ENCODE data around the gene C22orf39. TPM values are rescaled to one million over a fixed set of nuclear protein-coding genes. Genes with fewer than 3 reads are reported as not detected.

The C22orf39 gene
- total and polyA plus RNA-seq, 4 donors, result 11.3 to 22.4 (median 13.5) TPM

DNA sequence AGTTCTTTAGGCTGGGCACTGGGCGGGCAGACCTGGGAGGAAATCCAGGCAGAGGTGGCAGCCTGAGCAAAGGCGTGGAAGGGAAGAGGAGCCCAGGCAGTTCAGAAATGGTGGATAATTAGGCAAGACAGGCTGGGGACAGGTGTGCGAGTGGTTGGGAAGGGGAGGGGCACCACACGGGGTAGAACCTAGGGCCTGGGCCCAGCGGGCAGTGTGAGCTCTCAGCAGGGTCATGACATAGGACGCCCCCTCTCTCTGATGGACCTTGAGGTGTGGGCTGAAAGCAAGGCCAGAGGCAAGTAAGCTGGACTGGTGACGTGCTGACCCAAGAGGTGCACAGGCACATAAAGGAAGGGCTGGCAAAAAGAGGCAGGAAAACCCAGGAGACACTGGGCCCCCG lies 24.7 kb upstream of the C22orf39 start (continued):
- TF ChIP-seq ATF3 (IDR thresholded peaks at IDR 0.05) (no peak), HNF4A (conservative IDR thresholded peaks at IDR 0.05) (no peak), GABPA (IDR thresholded peaks at IDR 0.05 in 1 of 2, conservative IDR thresholded peaks at IDR 0.05 in 1 of 2) (no peak), HNF4G (IDR thresholded peaks at IDR 0.05) (no peak), SP1 (IDR thresholded peaks at IDR 0.05) (no peak), EGR1 (IDR thresholded peaks at IDR 0.05; ENCODE audit: low read depth in 2 of 2) (no peak), RAD21 (IDR thresholded peaks at IDR 0.05) (no peak)
- TF ChIP-seq, protein P1, sequence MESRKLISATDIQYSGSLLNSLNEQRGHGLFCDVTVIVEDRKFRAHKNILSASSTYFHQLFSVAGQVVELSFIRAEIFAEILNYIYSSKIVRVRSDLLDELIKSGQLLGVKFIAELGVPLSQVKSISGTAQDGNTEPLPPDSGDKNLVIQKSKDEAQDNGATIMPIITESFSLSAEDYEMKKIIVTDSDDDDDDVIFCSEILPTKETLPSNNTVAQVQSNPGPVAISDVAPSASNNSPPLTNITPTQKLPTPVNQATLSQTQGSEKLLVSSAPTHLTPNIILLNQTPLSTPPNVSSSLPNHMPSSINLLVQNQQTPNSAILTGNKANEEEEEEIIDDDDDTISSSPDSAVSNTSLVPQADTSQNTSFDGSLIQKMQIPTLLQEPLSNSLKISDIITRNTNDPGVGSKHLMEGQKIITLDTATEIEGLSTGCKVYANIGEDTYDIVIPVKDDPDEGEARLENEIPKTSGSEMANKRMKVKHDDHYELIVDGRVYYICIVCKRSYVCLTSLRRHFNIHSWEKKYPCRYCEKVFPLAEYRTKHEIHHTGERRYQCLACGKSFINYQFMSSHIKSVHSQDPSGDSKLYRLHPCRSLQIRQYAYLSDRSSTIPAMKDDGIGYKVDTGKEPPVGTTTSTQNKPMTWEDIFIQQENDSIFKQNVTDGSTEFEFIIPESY (IDR thresholded peaks at IDR 0.05), result no peak
- TF ChIP-seq, protein P2, sequence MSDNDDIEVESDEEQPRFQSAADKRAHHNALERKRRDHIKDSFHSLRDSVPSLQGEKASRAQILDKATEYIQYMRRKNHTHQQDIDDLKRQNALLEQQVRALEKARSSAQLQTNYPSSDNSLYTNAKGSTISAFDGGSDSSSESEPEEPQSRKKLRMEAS (IDR thresholded peaks at IDR 0.05), result no peak

DNA sequence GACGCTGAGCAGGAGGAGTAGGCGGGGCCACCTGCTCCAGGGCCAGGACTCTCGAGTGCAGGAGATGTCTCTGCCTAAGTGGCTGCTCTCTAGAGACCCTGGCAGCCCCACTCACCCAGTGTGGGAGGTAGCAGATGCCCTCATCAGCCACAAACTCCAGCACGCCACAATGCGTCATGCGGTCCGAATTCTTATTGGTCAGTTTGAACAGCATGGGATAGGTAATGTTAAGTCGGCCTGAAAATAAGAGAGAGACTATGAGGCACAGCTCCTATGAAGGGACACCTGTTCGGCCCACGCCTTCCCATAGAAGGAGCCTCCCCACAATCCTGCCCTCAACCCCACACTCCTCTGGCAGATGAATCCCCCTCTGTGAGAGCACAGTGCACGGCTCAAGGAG lies 24.1 kb upstream of the C22orf39 start:
- DNase-seq (ENCODE audit: low spot score), result no peak
- no peaks in the 10 kb centered on the region for H3K9me3 ChIP-seq (ENCODE audit: control insufficient read depth in 4 of 4, low read length in 3 of 4)
- H3K27ac ChIP-seq (ENCODE audit: low read depth in 1 of 2, low read length in 2 of 2), result no peak overlapping the region
- no peak for TF ChIP-seq ATF3 (IDR thresholded peaks at IDR 0.05)
- 93% methylated on average over 11 of the region's 11 CpGs for WGBS
- H3K4me1 ChIP-seq (ENCODE audit: control insufficient read depth in 4 of 4, insufficient read depth in 4 of 4, low read length in 3 of 4), result peaks cover 0 to 3% (median 0%) of the 10 kb centered on the region in 4 donors
- H3K4me3 ChIP-seq (ENCODE audit: low read depth in 1 of 3, low read length in 3 of 3), result no peak overlapping the region
- no peaks in the 10 kb centered on the region for H3K27me3 ChIP-seq (ENCODE audit: control insufficient read depth in 4 of 4, insufficient read depth in 4 of 4, low read length in 3 of 4)
- H3K36me3 ChIP-seq (ENCODE audit: control insufficient read depth in 4 of 4, insufficient read depth in 3 of 4, low read depth in 1 of 4, low read length in 3 of 4), result peaks cover 38 to 81% (median 62%) of the 10 kb centered on the region in 4 donors
- no peak overlapping the region for H3K9ac ChIP-seq (ENCODE audit: low read depth in 1 of 2, low read length in 2 of 2)

DNA sequence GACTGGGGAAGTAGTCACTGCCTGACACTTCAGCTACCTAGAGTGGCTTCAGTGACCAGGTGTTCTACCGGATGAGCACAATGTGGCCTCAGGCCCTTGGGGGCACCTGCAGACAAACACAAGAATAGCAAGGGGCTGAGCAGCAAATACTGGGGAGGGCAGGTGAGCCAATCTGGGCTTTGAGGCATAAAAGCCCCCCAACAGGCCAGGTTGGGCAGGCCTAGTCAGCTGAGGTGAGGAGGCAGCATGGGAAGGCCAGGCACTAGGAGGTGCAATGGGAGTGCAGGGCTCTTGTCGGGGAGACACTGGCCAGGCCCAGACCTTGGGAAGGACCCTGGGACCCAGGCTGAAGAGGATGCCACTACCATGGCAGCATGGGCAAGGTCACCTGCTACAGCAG lies 22.5 kb upstream of the C22orf39 start:
- no peak for DNase-seq (ENCODE audit: low spot score)
- 97% methylated on average over 2 of the region's 2 CpGs for WGBS

DNA sequence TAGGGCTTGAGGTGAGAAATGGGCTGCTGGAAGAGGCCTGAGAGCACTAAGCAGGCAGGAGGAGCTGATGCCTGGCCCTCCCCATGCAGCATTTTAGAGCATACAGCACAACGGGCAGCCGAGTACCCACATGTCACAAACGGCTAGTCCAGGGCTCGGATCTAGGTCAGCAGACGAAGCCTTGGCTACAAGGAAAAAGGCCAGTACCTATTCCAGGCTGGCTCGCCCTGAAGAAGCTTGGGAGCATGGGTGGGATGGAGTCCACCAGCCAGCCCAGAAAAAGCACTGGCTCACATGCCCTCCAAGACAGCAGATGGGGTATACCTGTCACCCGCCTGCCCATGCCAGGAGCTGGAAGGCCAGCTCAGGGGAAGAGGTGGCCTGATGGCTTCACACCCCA lies 21.9 kb upstream of the C22orf39 start:
- TF ChIP-seq EGR1 (IDR thresholded peaks at IDR 0.05; ENCODE audit: low read depth in 2 of 2), result no peak
- no peak for TF ChIP-seq HNF4G (IDR thresholded peaks at IDR 0.05)
- TF ChIP-seq YY1 (IDR thresholded peaks at IDR 0.05), result no peak
- TF ChIP-seq RXRA (IDR thresholded peaks at IDR 0.05), result no peak
- TF ChIP-seq ATF3 (IDR thresholded peaks at IDR 0.05), result no peak
- TF ChIP-seq, protein P3, sequence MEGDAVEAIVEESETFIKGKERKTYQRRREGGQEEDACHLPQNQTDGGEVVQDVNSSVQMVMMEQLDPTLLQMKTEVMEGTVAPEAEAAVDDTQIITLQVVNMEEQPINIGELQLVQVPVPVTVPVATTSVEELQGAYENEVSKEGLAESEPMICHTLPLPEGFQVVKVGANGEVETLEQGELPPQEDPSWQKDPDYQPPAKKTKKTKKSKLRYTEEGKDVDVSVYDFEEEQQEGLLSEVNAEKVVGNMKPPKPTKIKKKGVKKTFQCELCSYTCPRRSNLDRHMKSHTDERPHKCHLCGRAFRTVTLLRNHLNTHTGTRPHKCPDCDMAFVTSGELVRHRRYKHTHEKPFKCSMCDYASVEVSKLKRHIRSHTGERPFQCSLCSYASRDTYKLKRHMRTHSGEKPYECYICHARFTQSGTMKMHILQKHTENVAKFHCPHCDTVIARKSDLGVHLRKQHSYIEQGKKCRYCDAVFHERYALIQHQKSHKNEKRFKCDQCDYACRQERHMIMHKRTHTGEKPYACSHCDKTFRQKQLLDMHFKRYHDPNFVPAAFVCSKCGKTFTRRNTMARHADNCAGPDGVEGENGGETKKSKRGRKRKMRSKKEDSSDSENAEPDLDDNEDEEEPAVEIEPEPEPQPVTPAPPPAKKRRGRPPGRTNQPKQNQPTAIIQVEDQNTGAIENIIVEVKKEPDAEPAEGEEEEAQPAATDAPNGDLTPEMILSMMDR (IDR thresholded peaks at IDR 0.05; ENCODE audit: low read depth, low read length, missing input control), result no peak
- no peak for TF ChIP-seq FOXA2 (IDR thresholded peaks at IDR 0.05)
- TF ChIP-seq, protein P4, sequence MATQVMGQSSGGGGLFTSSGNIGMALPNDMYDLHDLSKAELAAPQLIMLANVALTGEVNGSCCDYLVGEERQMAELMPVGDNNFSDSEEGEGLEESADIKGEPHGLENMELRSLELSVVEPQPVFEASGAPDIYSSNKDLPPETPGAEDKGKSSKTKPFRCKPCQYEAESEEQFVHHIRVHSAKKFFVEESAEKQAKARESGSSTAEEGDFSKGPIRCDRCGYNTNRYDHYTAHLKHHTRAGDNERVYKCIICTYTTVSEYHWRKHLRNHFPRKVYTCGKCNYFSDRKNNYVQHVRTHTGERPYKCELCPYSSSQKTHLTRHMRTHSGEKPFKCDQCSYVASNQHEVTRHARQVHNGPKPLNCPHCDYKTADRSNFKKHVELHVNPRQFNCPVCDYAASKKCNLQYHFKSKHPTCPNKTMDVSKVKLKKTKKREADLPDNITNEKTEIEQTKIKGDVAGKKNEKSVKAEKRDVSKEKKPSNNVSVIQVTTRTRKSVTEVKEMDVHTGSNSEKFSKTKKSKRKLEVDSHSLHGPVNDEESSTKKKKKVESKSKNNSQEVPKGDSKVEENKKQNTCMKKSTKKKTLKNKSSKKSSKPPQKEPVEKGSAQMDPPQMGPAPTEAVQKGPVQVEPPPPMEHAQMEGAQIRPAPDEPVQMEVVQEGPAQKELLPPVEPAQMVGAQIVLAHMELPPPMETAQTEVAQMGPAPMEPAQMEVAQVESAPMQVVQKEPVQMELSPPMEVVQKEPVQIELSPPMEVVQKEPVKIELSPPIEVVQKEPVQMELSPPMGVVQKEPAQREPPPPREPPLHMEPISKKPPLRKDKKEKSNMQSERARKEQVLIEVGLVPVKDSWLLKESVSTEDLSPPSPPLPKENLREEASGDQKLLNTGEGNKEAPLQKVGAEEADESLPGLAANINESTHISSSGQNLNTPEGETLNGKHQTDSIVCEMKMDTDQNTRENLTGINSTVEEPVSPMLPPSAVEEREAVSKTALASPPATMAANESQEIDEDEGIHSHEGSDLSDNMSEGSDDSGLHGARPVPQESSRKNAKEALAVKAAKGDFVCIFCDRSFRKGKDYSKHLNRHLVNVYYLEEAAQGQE (IDR thresholded peaks at IDR 0.05), result no peak
- no peak for TF ChIP-seq GABPA (IDR thresholded peaks at IDR 0.05 in 1 of 2, conservative IDR thresholded peaks at IDR 0.05 in 1 of 2)
- TF ChIP-seq NR2F2 (IDR thresholded peaks at IDR 0.05), result no peak
- TF ChIP-seq HNF4A (conservative IDR thresholded peaks at IDR 0.05), result no peak
- Histone ChIP-seq H3K4me1 (ENCODE audit: control insufficient read depth in 4 of 4, insufficient read depth in 4 of 4, low read length in 3 of 4) (no peaks in the 10 kb centered on the region), H3K9ac (ENCODE audit: low read depth in 1 of 2, low read length in 2 of 2) (no peak overlapping the region), H3K27ac (ENCODE audit: low read depth in 1 of 2, low read length in 2 of 2) (no peak overlapping the region), H3K4me3 (ENCODE audit: low read depth in 1 of 3, low read length in 3 of 3) (no peak overlapping the region), H3K36me3 (ENCODE audit: control insufficient read depth in 4 of 4, insufficient read depth in 3 of 4, low read depth in 1 of 4, low read length in 3 of 4) (peaks cover 42 to 91% (median 76%) of the 10 kb centered on the region in 4 donors), H3K27me3 (ENCODE audit: control insufficient read depth in 4 of 4, insufficient read depth in 4 of 4, low read length in 3 of 4) (no peaks in the 10 kb centered on the region), H3K9me3 (ENCODE audit: control insufficient read depth in 4 of 4, low read length in 3 of 4) (no peaks in the 10 kb centered on the region)
- WGBS, result 97% methylated on average over 7 of the region's 7 CpGs
- DNase-seq (ENCODE audit: low spot score), result no peak

More for the DNA sequence above, 22.5 kb upstream of the C22orf39 start:
- Histone ChIP-seq H3K4me1 (ENCODE audit: control insufficient read depth in 4 of 4, insufficient read depth in 4 of 4, low read length in 3 of 4) (no peaks in the 10 kb centered on the region), H3K36me3 (ENCODE audit: control insufficient read depth in 4 of 4, insufficient read depth in 3 of 4, low read depth in 1 of 4, low read length in 3 of 4) (peaks cover 42 to 89% (median 73%) of the 10 kb centered on the region in 4 donors), H3K4me3 (ENCODE audit: low read depth in 1 of 3, low read length in 3 of 3) (no peak overlapping the region), H3K27me3 (ENCODE audit: control insufficient read depth in 4 of 4, insufficient read depth in 4 of 4, low read length in 3 of 4) (no peaks in the 10 kb centered on the region), H3K27ac (ENCODE audit: low read depth in 1 of 2, low read length in 2 of 2) (no peak overlapping the region), H3K9me3 (ENCODE audit: control insufficient read depth in 4 of 4, low read length in 3 of 4) (no peaks in the 10 kb centered on the region), H3K9ac (ENCODE audit: low read depth in 1 of 2, low read length in 2 of 2) (no peak overlapping the region)
- TF ChIP-seq FOXA1 (IDR thresholded peaks at IDR 0.05), result no peak

Measured in liver (tissue), 9 donors.